MV-4-11 (cell line): Measurements from ENCODE around the gene DBT.
"Not testable (repeated sequence)": the region's sequence is repeated elsewhere in the genome, so short reads cannot be mapped to it uniquely, and the experiment has no call there.

Experiments
- DNase-seq: peaks from one replicate; lab custom pipeline; 2025; lab: John Stamatoyannopoulos, UW

DBT gene

DNA sequence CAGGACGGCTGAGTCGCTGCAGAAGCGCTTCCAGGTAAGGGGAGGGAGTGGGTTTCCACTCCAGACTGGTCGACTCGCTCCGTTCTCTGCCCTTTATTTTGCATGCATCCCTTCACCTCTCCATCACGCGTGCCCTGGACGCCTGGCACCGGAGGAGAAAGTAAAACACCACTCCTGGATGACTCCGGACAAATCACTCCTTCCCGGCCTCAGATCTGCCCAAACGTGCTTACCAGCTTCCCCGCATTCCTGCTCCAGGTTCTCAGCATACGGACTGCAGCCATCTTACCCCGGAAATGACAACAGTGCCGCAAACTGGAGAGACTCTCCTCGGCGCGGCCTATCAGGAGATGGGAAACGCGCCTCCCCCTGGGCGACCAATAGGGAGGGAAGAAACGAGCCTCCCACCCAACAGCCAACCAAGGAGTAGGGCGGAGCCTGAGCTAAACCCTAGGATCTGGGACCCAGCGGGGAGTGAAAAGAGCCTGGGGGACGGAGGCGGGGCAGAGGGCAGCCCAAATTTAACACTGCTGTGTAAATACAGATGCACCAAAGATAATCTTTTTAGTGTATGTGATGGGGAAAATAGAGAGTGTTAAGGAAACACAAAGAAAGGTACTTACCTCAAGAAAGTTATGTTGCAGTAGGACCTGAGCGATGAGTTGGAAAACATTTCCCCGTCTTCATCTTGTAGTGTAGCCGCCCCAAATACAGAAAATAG lies at the start of gene DBT:
TSS of gene DBT (minus strand) at position 298 of the 721 bp plus-strand sequence. CDS start at position 284, 14 bp downstream.
- peak; percentile 94 for DNase-seq

GRCh38 chr1:100298512-100298911 lies 48.9 kb upstream of the DBT start:
- no peak for DNase-seq

GRCh38 chr1:100296997-100297396 lies 47.4 kb upstream of the DBT start:
- not testable (repeated sequence) for DNase-seq

DNA sequence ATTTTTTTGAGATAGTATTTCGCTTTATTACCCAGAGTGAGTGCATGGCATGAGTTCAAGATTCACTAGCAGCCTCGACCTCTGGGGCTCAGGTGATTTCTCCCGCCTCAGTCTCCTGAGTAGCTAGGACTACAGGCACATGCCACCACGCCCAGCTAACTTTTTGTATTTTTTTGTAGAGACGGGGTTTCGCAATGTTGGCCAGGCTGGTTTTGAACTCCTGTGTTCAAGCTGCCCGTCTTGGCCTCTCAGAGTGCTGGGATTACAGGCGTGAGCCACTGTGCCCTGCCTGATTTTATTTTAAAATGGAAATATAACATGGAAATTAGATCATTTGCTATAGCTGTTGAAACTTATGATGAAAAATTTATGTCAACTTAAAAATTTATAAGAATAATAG lies 46.5 kb upstream of the DBT start:
- DNase-seq = no peak

- no peak for DNase-seq
Observed at GRCh38 chr1:100292711-100293110, 43.1 kb upstream of the DBT start.

DNA sequence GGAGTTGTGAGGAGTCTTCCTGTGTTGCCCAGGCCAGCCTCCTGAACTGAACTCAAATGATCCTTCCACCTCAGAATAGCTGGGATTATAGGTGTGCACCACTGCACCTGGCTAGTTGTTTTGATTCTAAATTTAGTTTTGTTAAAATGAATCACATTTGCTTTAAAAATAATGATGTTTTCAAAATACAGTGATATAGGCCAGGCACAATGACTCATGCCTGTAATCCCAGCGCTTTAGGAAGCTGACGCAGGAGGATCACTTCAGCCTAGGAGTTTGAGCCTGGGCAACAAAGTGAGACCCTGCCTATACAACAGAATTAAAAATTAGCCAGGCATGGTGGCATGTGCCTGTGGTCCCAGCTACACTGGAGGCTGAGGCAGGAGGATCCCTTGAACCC lies 40.7 kb upstream of the DBT start:
- no peak for DNase-seq

DNA sequence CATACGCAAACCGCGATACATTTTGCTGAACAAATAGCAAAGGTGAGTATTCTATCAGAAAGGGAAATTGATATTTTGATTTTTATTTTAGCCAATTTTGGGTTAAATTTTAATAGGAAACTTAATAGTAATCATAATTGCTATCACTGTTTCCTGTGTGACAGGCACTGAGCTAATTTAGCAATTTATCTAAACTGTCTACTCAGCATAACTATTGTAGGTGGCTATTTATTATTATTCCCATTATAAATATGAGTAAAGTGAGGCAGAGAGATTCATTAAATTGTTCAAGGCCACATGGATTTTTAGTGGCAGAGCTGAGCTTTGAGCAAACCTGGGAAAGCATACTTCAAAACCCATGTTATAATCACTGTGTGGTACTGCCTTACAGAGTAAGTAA lies 37.5 kb upstream of the DBT start:
- DNase-seq = no peak

DNA sequence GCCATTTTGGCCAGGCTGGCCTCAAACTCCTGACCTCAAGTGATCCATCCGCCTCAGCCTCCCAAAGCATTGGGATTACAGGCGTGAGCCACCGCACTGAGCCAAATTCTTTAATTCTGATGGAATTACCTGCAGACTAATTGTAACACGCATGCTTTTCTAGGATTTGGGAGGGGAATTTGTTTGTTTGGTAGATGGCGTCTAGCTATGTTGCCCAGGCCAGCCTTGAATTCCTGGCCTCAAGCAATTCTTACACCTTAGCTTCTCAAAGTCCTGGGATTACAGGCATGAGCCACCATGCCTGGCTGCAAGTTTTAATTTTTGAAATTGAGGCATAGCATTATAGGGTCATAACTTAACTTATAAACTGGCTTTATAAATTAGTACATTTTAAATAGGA lies 35.0 kb upstream of the DBT start:
- DNase-seq = no peak

- no peak for DNase-seq
Observed at GRCh38 chr1:100279954-100280682, 30.5 kb upstream of the DBT start.

DNA sequence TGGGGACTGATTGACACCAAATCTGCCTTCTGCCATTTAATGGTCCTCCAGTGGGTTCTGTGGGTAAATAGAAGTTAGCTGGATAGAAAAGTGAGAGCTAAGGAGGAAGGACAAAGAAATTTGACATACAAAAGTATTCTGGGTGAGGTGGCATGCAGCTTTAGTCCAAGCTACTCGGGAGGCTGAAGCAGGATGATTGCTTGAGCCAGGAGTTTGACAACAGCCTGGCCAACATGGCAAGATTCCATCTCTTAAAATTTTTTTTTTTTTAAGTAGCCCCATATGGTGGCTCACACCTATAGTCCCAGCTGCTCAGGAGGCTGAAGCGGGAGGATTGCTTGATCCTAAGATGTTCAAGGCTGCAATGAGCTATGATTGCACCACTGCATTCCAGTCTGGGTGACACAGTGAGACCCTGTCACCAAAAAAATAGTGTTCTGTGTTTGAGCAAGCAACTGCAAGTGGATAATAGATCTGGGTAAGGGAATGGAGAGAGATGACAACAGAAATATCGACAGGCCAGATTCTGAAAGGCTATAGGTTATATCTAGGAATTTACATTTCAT lies 29.8 kb upstream of the DBT start:
- DNase-seq = no peak

DNA sequence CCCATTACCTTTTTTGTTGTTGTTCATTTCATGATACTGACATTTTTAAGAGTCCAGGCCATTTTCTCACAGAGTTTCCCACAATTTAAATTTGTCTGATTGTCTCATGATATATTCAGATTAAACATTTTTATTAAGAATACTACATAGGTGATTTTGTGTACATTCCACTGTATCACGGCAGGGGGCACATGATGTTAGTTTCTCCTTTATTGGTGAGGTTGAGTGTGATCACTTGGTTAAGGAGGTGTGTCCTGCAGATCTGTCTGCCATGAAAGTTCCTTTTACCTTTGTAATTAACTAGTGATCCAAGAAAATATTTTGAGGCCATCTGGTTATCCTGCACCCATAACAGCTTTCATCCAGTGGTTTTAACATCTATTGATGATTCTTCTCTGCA lies 28.2 kb upstream of the DBT start:
- DNase-seq = no peak

DNA sequence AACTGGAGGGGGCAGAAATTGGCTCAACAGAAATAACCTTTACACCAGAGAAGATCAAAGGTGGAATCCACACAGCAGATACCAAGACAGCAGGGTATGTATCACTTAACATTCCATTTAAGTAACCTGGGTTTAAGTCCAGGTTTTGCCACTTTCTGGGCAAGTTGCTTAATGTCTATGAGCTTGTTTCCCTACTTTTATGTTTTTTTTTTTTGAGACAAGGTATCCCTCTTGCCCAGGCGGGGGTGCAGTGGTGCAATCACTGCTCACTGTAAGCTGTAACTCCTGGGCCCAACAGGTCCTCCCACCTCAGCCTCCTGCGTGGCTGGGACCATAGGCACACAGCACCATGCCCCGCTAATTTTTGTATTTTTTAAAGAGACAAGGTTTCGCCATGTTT lies 18.6 kb upstream of the DBT start:
- DNase-seq = no peak

DNA sequence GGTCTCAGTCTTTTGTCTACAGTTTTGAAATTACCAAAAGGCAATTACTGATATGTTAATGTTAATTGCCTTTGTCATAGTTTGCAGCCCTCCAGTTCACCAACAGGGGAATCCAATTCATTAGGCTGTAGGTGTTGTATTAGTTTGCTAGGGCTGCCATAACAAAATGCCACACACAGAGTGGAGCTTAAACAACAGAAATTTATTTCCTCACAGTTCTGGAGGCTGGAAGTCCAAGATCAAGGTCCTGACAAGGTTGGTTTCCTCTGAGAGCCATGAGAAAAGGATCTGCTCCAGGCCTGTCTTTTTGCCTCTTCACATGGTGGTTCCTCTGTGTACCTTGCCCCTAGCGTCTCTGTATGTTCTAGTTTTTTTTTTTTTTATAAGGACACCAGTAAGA lies 17.6 kb upstream of the DBT start:
- no peak for DNase-seq

GRCh38 chr1:100266741-100267140 lies 17.1 kb upstream of the DBT start:
- no peak for DNase-seq

GRCh38 chr1:100265931-100266740 lies 16.5 kb upstream of the DBT start, which contains the start of gene RTCA:
Gene RTCA (plus strand): TSS chr1:100266216. CDS start chr1:100266376, 160 bp downstream.
- peak; percentile 96 for DNase-seq

DNA sequence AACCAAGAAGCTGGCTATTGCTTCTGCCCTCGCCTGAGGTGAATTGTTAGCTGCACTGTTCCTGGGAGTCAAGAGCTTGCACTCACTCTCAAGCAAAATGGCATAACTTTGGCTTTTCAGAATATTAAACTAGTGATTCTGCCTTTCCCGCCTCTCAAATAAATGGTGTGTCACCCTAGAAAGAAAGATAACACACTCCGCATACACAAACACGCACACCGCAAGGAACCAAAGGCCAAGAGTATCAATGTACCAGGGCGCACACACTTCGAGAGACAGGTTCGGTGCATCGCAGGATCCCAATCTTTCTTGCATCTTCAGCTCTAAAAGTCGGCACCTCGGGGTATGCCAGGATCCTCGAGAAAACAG lies 15.9 kb upstream of the DBT start:
- no peak for DNase-seq

DNA sequence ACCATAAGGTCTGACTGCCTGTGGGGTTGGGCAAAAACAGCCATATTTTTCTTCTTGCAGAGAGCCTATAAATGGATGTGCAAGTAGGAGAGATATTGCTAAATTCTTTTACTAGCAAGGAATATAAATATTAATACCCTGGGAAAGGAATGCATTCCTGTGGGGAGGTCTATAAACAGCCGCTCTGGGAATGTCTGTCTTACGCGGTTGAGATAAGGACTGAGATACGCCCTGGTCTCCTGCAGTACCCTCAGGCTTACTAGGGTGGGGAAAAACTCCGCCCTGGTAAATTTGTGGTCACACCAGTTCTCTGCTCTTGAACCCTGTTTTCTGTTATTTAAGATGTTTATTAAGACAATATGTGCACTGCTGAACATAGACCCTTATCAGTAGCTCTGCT lies 14.4 kb upstream of the DBT start:
- DNase-seq = not testable (repeated sequence)

DNA sequence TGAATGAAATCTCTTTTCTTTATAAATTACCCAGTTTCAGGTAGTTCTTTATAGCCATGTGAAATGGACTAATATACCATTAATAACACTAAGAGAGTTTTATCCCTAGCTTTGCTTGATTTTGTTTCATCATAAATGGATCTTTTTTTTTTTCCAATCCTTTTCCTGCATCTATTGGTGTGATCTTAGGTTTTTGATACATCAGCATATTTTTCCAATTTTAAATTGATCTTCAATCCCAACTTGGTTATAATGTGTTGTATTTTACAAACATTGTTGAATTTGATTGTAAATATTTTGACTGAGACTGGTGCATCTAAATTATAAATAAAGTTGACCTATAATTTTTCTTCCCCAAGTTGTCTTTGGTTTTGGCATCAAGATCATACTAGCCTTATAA lies 12.1 kb upstream of the DBT start:
- no peak for DNase-seq

DNA sequence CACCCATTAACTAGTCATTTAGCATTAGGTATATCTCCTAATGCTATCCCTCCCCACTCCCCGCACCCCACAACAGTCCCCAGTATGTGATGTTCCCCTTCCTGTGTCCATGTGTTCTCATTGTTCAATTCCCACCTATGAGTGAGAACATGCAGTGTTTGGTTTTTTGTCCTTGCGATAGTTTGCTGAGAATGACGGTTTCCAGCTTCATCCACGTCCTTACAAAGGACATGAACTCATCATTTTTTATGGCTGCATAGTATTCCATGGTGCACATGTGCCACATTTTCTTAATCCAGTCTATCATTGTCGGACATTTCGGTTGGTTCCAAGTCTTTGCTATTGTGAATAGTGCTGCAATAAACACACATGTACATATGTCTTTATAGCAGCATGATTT lies 8.8 kb upstream of the DBT start:
- DNase-seq = not testable (repeated sequence)

DNA sequence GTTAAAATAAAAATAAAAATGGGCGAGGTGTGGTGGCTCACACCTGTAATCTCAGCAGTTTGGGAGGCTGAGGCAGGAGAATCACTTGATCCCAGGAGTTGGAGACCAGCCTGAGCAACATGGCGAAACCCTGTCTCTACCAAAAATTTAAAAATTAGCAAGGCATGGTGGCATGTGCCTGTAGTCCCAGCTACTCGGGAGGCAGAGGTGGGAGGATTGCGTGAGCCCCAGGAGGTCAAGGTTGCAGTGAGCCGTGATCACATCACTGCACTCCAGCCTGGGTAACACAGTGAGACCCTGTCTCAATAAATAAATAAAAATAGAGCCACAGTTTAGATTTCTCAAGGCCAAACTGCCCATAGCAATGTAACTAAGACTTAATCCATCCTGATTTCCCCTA lies 6.6 kb upstream of the DBT start:
- not testable (repeated sequence) for DNase-seq

- DNase-seq = peak; percentile 21
Observed at GRCh38 chr1:100253552-100253951, 3.9 kb upstream of the DBT start.

DNA sequence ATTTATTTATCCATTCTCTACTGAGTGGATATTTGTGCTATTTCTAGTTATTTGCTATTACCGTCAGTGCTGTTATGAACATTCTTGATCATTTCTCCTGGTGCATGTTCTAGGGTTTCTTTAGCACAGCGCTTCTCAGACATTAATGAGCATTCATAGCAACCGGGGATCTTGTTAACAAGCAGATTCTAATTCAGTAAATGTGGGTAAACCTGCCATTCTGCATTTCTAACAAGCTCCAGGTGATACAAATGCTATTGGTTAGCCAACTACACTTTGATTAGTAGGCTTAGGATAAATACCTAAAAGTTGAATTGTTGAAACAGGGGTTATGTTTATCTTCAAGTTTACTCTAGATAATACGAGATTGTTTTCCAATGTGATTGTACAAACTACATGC lies 3.3 kb upstream of the DBT start:
- no peak for DNase-seq
